GM18870 (cell line): Measurements from ENCODE around the gene ALDH1A2.
"Not testable (repeated sequence)": the region's sequence is repeated elsewhere in the genome, so short reads cannot be mapped to it uniquely, and the experiment has no call there.

Experiments used
- ATAC-seq: cut with Tn5 transposase; IDR thresholded peaks from one replicate; pipeline ENCODE4 v1.9.1; 2021; ENCODE audit warnings: moderate library complexity; ENCODE audit not compliant: unreplicated experiment

Gene ALDH1A2

DNA sequence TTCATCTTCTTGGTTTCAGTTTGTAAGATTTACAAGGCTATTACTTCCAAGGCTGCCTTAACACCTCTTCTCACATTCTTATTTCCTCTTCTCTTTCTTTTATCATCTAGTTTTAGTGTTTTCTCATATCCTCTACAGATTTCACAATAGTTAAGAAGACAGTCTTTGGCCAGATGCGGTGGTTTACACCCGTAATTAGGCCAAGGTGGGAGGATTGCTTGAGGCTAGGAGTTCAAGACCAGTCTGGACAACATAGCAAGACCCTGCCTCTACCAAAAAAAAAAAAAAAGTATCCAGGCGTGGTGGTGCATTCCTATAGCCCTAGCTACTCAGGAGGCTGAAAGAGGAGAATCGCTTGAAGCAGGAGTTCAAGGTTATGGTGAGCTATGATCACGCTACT, 3.5 kb upstream of the ALDH1A2 start:
- no peak for ATAC-seq

DNA sequence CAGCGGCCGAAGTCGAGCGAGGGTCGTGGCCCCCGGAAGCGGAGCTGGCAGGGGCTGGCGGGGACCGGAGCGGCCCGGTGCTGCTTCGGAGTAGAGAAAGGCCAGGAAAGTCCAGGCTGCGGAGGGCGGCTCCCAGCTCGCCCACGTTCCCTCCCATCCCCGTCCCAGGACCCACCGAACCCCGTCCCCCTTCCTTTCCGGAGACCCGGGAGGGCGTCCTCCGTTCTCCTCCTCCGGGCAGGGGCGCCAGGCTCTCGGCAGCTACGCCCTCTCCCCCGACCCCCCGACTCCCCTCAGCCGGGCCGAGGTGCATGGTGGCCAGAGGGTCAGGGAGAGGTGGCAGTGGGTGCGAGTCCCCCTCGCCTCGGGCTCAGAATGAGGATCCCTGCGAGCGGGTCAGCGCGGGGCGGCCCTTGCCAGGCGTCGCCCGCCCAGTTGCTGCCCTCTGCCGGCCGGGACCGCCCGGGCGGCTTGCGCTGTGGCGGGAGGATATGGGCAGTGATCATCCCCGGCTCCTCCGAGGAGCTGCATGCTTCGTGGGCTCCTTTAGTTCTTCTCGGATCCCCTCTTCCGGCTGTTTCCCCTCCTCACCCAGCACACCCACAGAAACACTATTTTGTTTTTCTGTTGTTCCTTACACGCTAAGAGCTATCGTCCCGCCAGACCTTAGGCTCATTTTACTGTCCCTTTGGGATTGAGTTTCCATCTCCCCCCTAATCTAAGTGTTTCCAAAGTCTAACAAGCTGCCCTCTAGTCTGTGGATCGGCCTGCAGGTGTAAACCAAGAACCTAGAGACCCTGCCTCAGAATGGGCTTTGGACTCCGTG, 744 bp upstream of the ALDH1A2 start:
- no peak for ATAC-seq

DNA sequence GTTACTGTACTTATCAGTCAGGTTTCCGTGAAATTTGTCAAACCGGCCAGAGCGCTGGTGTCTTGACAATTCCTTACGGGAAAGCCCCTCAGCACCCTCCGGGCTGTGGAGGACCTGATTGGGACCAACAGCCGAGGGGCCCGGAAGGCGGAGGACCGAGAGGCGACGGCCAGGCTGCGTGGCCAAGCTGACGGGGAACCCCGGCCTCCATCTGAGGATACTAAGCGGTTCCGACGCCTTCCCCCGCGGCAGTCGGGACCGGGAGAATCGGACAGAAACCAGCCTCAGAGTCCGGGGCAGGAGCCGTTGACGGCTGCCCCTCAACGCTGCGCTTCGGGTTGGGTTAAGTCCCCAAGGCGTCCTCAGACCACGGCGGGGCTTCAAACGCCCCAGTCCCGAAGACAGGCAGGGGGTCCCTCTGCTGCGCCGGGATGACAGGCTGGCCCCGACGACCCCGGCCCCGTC, 499 bp downstream of the ALDH1A2 start:
- no peak for ATAC-seq

DNA sequence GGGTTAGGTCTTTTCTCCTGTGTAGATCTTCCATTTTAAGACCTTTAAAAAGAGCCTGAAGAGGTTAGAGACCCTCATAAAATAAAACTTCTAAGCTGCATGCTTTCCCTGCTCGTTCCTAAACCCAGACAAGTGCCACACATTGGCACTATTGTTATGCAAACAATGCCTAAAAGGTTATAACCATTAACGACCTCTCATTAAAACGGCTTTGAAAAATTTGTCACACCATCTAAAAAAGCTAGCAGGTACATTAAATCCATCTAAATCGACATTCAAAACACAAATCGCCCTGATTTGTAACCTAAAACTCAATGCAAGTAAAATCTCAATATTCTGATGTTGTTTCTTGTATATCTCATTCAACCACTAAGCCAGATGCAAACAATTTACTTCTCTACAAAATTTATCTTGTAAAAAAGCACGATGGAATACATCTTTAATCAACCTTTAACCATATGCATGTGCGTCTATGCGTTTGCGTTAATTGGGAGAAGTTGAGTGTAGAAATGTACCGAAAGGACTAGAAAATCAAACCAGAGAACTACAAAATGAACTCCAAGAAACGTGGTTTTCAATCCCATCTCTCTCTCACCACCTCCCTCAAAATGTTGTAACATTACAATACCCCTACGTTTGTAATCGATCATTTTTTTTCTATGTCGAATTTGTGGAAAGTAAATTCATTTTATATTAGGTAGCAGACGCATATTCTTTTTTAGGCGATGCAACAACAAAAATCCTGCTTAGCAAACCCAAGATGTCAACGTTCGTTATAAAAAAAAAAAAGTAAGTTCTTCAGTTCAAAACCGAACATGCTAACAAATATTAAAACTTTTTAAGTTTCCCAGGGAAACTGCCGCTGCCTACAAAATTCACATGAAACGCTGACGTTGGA, 1.2 kb downstream of the ALDH1A2 start:
- ATAC-seq = no peak

DNA sequence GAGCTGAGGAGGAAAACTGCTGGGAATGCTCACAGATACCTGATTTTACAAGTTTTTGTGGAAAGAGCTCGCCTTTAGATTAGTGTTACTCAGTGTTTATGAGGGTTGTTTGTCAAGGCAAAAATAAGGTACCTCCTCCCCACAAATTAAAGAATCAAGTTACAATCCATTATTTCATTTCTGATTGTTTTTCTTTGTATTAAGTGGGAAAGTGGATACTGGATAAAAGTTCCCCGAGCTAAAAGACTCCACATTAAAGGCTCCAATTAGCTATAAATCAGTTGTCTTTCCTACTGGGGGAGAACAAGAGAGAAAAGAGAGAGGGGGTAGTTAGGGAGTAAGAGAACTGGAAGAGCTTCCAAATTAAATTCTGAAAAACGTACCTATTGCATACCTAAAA, 1.9 kb downstream of the ALDH1A2 start:
- no peak for ATAC-seq

DNA sequence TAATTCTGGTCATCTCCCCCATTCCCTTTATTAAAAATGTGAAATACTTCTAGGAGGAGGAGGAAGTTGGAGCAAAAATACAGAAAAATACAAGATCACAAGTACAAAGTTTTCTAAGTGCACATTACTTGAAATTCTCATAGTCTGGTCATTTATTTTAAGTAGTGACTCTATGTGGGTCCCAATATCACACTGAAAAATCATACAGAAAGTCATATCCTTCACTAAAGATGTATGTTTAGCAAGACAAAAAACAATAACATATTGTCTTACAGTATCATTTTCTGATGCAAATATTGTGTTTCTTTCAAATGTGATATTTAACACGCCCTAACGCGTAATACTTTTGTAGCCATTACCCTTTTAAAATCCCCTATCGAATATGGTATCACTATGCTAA, 2.5 kb downstream of the ALDH1A2 start:
- ATAC-seq = no peak

DNA sequence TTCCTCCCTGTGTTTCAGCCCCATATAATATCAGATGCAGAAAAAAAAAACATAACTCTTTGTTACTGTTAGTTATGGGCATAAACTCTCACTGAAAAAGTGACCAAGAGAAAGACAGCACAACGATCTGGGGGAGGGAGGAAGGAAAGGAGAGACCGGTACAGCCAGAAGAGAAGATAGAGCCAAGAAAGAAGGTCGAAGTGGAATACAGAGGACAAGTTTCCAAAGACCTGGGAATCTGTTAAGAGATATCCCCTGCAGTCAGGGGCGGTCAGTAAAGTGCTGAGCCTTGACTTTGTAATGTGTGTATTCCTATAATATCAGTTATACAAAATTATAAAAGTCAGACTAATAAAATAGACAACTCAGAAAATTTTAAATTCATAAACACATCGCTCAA, 3.3 kb downstream of the ALDH1A2 start:
- no peak for ATAC-seq

DNA sequence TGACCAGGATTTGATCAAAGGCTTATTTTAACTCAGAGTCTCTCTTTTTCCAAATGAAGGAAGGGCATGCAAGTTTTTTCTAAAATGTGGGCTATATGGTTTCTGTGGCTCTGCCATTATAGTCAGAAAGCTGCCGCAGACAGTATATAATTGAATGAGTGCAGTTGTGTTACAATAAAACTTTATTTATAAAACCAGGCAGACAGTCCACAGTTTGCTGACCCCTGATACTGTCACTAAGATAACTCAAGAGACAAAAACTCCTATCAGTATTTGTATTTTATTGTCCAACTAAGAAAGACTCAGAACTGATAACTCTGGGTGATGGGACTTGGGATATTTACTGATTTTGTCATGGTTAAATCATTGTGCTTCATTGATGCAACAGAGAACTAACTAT, 4.9 kb downstream of the ALDH1A2 start:
- no peak for ATAC-seq

DNA sequence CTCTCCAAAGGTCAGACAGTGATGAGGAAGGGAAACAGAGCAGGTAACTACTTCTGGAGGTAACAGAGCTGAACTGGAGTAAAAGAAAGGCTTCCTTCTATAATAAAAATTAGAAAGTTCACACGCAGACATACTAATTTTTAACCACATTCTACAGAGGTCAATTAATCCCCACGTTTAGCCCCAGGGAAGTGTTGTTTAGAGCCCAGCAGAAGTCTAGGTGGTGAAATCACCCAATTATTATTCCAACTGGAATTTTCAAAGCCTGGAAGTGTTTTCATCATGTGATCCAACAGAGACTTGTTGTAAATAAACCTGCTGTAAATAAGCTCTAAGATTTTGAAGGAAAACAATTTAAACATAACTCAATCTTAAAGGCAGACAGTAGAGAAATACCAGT, 6.8 kb downstream of the ALDH1A2 start:
- no peak for ATAC-seq

DNA sequence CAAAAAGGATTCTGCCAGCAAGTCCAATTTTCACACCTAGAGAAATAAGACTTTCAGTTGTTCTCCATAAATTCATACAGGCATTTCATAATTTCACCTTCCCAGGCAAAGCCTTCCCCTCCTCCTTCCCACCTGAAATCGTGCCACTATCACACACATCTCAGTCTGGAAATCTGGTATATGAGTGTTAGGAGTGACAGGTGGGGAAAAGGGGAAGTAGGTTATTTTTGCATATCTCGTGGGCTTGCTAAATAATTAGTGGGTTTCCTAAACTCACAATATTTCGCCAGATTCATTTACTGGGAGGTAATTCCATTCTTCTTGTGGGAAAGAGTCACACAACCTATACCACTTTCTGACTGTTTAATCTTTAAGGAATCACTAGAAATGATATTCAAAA, 7.4 kb downstream of the ALDH1A2 start:
- no peak for ATAC-seq

DNA sequence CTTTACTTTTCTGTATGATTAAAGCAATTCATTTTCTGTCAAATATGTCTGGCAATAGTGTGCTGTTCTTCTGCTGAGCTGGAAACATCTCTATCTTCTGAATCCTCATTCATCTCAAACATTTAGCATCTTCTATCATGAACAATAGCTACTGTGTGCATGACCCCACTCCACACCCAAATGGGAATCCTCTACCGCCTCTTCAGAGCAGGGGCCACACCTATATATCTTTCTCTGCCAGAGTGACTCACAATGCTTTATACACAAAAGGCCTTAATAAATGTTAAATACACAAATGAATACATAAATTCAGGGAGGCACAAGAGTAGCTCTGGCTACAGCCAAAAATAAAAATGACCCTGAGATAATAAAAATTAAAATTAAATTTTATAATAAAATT, 8.0 kb downstream of the ALDH1A2 start:
- no peak for ATAC-seq

DNA sequence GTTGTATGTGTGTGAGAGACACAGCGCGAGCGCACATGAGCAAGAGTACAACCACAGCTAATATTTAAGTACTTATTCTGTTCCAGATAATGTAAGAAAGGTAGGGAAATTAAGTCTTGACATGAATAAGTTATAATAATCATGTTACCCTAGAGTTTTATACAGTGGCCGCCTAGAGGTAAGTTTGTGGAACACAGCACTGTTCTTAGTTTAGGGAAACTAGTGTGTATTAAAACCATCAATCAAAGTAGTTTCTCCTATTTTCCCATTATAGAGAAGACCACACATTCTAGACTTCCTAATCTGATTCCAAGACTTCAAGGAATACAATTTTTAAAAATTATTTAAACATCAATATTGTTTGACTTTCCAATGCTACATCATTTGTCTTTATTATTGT, 9.5 kb downstream of the ALDH1A2 start:
- ATAC-seq = no peak

DNA sequence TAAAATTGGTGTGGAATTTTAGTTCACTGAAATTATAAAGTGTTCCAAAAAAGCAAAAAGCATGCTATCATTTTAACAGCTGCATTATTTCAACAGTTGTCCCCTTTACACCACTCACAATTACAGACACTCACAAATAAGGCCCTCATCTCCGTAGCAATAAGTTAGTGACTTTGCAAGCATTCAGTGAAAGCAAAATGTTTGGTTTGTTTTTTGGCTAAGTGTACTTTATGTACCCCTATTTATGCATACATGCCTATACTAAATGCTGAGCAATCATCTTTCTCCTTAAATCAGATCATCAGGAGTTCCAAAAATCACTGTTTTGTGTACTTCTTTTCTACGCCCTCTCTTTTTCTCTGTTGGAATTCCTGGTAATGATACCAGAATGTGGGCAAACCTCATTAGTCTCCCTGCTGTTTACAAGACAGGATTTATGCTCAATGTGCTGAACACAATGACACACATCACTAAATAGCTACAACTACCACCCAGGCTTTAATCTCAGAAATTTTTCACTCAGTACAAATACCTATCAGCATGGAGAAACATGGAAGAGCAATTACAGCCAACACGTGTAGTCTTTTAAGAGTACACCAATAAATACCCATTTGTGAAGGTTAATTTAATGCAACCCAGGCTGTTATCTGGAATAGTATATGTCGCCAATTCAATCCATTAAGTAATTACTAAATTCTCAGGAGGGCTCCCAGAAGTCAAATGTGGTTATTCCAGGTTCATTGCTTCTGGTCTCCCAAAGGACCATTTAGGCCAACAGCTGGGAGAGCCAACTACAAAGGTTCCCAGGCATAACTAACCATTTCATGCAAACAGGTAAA, 12.0 kb downstream of the ALDH1A2 start:
- ATAC-seq = no peak

DNA sequence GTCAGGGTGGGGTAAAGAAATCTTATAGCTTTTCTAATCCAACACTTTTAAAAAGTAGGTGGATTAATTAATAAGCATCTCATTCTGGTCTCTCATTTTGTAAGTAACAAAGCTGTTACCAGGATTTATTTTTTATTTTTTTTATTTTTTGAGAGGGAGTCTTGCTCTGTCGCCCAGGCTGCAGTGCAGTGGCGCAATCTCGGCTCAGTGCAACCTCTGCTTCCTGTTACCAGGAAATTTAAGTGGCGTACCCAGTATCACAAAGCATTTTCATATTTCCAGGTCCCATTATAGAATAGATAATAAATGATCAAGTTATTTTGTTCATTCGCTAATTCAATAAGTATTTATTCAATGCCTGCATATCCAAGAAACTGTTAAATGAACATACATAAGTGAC, 13.2 kb downstream of the ALDH1A2 start:
- ATAC-seq = no peak

DNA sequence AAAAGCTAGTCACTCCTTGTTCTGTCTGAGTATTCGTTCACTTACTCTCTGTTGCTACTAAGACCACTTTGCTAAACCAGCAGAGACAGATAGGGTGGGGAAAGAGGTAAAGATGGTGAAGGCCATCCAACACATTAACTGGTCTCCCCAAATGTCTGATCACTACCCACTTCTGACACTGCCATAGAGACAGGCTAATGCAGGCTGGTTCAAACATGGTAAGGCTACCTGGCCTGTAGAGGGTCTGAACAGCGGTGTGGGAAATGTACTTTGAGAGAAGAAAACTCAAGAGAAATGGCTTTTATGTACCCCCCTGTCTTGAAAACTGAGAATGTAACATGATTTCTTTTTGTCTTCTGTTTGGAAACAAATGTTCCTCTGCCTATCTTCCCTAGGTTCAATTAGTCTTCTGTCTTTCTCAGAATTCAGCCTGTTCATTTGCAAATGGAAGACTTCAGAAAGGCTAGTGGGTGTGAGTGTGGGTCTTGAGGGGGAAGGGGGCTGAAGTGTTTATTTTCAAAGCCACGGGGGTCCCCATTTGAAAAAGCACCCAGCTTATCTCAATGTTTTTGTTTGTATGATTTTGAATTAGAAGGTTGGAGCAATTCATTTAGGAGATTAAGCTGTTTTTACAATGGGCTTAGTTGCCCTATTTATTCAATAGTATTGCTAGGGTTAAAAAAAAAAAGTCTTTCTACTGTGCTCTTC, 15.8 kb downstream of the ALDH1A2 start:
- no peak for ATAC-seq

DNA sequence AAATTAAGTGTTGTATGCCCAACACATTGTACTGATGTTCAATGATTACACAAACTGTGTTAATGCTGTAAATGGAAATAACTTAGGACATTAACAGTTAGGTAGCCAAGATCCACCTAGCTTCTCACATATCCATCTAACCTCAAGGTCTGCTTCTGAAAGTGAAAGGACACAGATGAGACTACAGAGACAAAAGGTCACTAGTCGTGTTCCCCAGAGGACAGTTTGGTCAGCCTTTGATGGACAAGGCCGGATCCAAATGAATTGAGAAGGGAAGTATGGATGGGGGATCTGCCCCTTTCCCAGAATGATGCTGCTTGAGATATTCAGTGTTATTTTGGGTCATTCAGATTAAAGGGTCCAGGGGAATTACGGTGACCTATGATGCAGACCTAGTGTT, 17.2 kb downstream of the ALDH1A2 start:
- no peak for ATAC-seq

DNA sequence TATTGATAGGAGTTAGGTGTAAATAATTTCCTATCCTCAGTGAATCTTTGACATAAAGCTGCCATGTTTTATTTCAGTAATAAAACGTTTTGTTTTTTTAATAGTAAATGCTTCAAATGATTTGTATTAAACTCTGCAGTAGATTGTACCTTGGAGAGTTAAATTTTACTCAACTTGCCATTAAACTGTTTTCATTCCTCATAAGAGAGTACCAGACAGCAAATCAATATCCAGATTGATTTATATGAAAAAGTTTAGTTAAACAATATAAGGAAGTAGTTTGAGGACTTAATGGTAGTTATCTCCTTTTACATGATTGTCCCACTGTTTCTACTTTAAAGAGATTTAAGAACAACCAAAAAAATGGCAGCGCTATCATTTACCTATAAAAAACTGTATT, 18.4 kb downstream of the ALDH1A2 start:
- no peak for ATAC-seq

DNA sequence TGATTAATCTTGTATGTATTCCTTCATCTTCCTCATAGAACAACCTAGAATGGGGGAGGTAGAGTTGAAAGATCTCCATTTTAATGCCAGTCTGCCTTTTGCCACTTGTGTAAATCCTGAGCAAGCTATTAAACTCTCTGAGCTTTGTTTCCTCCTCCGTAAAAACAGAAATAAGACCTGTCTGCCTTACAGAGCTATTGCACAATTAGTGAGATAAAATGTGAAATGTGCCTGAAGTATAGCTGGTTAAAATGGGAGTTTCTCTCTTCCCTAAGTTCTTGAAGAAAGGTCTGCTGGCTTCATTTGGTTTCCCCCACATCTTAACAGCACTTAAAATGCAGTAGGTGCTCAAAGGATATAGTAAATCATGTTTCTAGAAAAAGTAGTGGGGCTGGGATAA, 19.0 kb downstream of the ALDH1A2 start:
- no peak for ATAC-seq

DNA sequence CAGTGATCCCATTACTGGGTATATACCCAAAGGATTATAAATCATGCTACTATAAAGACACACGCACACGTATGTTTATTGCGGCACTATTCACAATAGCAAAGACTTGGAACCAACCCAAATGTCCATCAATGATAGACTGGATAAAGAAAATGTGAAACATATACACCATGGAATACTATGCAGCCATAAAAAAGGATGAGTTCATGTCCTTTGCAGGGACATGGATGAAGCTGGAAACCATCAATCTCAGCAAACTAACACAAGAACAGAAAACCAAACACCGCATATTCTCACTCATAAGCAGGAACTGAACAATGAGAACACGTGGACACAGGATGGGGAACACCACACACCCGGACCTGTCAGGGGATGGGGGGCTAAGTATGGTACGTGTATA, 20.1 kb downstream of the ALDH1A2 start:
- ATAC-seq = not testable (repeated sequence)

DNA sequence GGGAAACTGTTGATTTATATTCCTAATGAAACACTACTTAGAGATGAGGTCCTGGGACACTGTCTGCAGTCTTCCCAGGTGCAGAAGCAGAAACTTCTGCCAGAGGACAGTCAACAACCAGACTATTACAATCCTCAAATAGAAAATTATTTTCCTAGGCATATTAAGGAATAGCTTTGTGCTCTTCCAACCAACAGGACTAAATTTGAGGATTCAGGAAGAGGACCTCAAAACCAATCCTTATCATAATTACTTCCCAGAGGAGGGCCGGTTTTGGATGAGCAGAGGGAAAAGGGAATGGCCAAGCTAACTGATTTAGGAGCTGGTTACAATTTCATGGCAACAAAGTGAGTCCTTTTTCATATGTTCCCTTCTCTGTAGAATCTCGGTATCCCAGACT, 21.0 kb downstream of the ALDH1A2 start:
- ATAC-seq = no peak
